DMS153 treated with DMSO at 0.1 percent for 48 hours (cell line): ENCODE measurements around the gene NCAPH2.

Experiments
- DNase-seq: peaks from one replicate; lab custom pipeline; 2025; ENCODE audit not compliant: unreplicated experiment; lab: John Stamatoyannopoulos, UW

NCAPH2 gene

GRCh38 chr22:50473855-50474671, 34.0 kb upstream of the NCAPH2 start:
- DNase-seq = no peak

- DNase-seq = peak; percentile 72
These were observed 33.0 kb upstream of the NCAPH2 start, which contains the start of gene SBF1 for GRCh38 chr22:50474710-50475651. Gene SBF1, minus strand, starts transcription at chr22:50475035. Its CDS starts 195 bp downstream, at chr22:50474840.

- DNase-seq = no peak
These were observed 32.4 kb upstream of the NCAPH2 start for GRCh38 chr22:50475652-50476002.

- no peak for DNase-seq
These were observed 31.2 kb upstream of the NCAPH2 start for GRCh38 chr22:50476868-50477267.

- no peak for DNase-seq
These were observed 30.1 kb upstream of the NCAPH2 start for GRCh38 chr22:50477923-50478322.

- DNase-seq = no peak
These were observed 28.3 kb upstream of the NCAPH2 start for GRCh38 chr22:50479721-50480120.

GRCh38 chr22:50481045-50481439, 27.0 kb upstream of the NCAPH2 start:
- DNase-seq = no peak

DNA sequence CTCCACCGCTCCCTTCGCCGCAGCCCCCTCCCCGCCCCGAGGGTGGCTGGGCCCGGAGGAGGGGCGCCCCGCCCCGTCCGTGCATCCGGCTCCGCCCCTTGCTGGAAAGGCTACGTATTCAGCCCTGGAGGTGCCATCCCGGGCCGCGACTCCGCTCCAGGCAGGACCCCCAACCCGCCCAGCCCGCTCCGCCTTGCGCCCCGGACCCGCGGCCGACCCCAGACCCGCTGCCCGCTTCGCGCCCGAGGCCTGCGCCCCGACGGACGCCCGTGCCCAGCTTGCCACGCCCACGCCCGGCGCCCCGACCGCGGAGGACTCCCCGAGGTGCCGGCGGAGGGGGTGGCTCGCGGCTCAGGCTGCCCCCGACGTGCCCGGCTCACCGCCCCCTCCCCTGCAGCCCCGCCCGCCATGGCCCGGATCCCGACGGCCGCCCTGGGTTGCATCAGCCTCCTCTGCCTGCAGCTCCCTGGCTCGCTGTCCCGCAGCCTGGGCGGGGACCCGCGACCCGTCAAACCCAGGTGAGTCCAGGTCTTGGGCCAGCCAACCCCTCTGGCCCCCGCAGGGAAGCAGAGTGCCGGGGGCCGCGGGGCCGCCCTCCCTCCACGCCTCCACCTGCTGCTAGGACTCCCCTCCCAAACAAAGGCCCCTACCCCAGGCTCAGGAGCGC, 26.5 kb upstream of the NCAPH2 start, which contains the start of gene ADM2:
Gene ADM2 (plus strand): TSS at position 104 of the 667 bp plus-strand sequence. CDS start 305 bp downstream, at position 409.
- DNase-seq = no peak

- DNase-seq = no peak
These were observed 25.6 kb upstream of the NCAPH2 start for GRCh38 chr22:50482107-50483074.

DNA sequence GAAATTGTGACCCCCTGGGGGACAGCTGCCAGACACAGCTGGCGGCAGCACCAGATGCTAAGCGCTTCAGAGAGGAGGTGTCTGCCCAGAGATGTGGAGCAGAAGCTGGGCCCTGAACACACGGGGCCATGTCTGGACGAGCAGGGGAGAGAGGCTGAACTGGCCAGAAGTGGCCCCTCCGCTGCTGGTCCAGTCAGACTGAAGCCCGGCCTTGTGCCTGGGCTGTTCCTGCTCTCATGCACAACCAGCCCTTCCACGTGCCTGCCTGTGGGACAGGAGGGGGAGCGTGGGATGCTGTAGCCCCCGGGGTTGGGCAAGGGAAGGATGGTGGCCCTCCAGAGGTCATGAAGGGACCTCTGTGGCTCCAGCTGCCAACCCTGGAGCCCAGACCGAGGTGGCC, 24.9 kb upstream of the NCAPH2 start:
- DNase-seq = no peak

GRCh38 chr22:50483556-50483955, 24.5 kb upstream of the NCAPH2 start:
- DNase-seq = no peak

- no peak for DNase-seq
These were observed 23.8 kb upstream of the NCAPH2 start for GRCh38 chr22:50483977-50484853.

- peak; percentile 25 for DNase-seq
These were observed 22.5 kb upstream of the NCAPH2 start for GRCh38 chr22:50485221-50486131.

GRCh38 chr22:50486561-50487289, 21.3 kb upstream of the NCAPH2 start, which contains the start of gene MIOX:
Gene MIOX, plus strand, starts transcription at chr22:50486859. Its CDS starts 39 bp downstream, at chr22:50486898.
- no peak for DNase-seq

GRCh38 chr22:50487290-50488005, 20.6 kb upstream of the NCAPH2 start:
- DNase-seq = no peak

GRCh38 chr22:50488006-50488677, 19.9 kb upstream of the NCAPH2 start:
- DNase-seq = no peak
